ENCODE results near the gene UTP25. TPM values are rescaled to one million over a fixed set of nuclear protein-coding genes. Genes with fewer than 3 reads are reported as not detected.

UTP25 gene
- total RNA-seq, 1 donor from 2014 or later: 7.7 TPM

Other genes starting within 250 kb of the UTP25 start
- gene CAMK1G, start 244.3 kb upstream of the UTP25 start, total RNA-seq: 0.18 TPM
- 2.8 TPM for gene LAMB3, start 175.5 kb upstream of the UTP25 start, total RNA-seq
- gene G0S2, start 152.6 kb upstream of the UTP25 start, total RNA-seq: 93.0 TPM
- 6.0 TPM for gene HSD11B1, start 123.1 kb upstream of the UTP25 start, total RNA-seq
- 8.3 TPM for gene TRAF3IP3, start 71.9 kb upstream of the UTP25 start, total RNA-seq
- 1.5 TPM for gene C1orf74, start 43.4 kb upstream of the UTP25 start, total RNA-seq
- 1.8 TPM for gene IRF6, start 21.8 kb upstream of the UTP25 start, total RNA-seq
- gene SYT14, start 110.2 kb downstream of the UTP25 start, total RNA-seq: 3.8 TPM